K562 (cell line): ENCODE results near the gene UTS2R. TPM values are rescaled to one million over a fixed set of nuclear protein-coding genes. Genes with fewer than 3 reads are reported as not detected.

Source experiments
- ATAC-seq: fragments of 200-7000 bp; cut with Tn5 transposase; 3 replicates; pipeline ENCODE4 v1.9.1; 2020; ENCODE audit warnings: moderate library complexity
- BruUV-seq: library from RNA; stranded (reverse); fragments of 400-500 nt; replicated peaks from 2 replicates; lab custom pipeline; 2021; lab: Mats Ljungman, UMichigan
- CTCF ChIA-PET: fragments of 300-600 bp; formaldehyde crosslinking; extraction: SDS; loops from one replicate; lab custom pipeline; 2021; ENCODE audit warnings: low intra/inter-chr PET ratio; lab: Yijun Ruan, JAX
- POLR2A ChIA-PET: fragments of 300-600, 350-650 bp; sonication (Branson Sonifier 250); formaldehyde crosslinking; extraction: SDS; loops from one replicate; lab custom pipeline; 2021; ENCODE audit warnings: antibody characterized with exemption, inconsistent platforms; lab: Yijun Ruan, JAX
- DNase-seq, 4 experiments: peaks; one replicate each; pipeline versions ENCODE4 v3.0.0 to v3.0.0-alpha.2; 2011 to 2018; ENCODE audit warnings: low spot score in 3 of 4, mixed read lengths in 3 of 4; ENCODE audit errors: extremely low read depth in 1 of 4
- FAIRE-seq: peaks from 2 replicates; lab custom pipeline; 2011; peaks lifted over from hg19 to GRCh38; lab: Jason Lieb, UNC
- H2AFZ ChIP-seq: 2 replicates; pipeline ENCODE4 v1.6.0; 2011; ENCODE audit warnings: low read depth, low read length, control low read depth, inconsistent platforms
- H3K27ac ChIP-seq: fragments of 200-600 bp; 3 replicates; pipeline ENCODE4 v1.8.0; 2011; ENCODE audit warnings: low read depth, mild to moderate bottlenecking, control low read depth, inconsistent platforms, low read length, moderate library complexity, mixed read lengths; ENCODE audit errors: extremely low read depth
- H3K27me3 ChIP-seq, 2 experiments: fragments of 300-600 bp in 1 of 2; 2 replicates in 1 of 2; 3 replicates in 1 of 2; pipeline versions ENCODE4 v1.6.0 to v1.8.0; 2011; ENCODE audit warnings: inconsistent platforms in 2 of 2, low read length in 2 of 2, mild to moderate bottlenecking in 1 of 2, mixed read lengths in 1 of 2, moderate library complexity in 1 of 2; ENCODE audit not compliant: control insufficient read depth in 2 of 2, insufficient read depth in 2 of 2
- H3K36me3 ChIP-seq: fragments of 300-600 bp; 3 replicates; pipeline ENCODE4 v1.8.0; 2011; ENCODE audit warnings: mild to moderate bottlenecking, low read length, inconsistent platforms; ENCODE audit not compliant: control insufficient read depth, insufficient read depth
- H3K4me1 ChIP-seq, 2 experiments: fragments of 200-600 bp in 1 of 2; replicated peaks in 1 of 2; 2 replicates in 1 of 2; 3 replicates in 1 of 2; pipeline versions ENCODE4 v1.5.1 to v1.8.0; 2011; ENCODE audit warnings: inconsistent platforms in 2 of 2, low read length in 2 of 2, mild to moderate bottlenecking in 1 of 2, mixed read lengths in 1 of 2, moderate library complexity in 1 of 2; ENCODE audit not compliant: control insufficient read depth in 2 of 2, insufficient read depth in 2 of 2
- H3K4me2 ChIP-seq: 2 replicates; pipeline ENCODE4 v1.6.1; 2011; ENCODE audit warnings: low read length, control low read depth, inconsistent platforms, mixed read lengths; ENCODE audit not compliant: insufficient read depth
- H3K4me3 ChIP-seq: fragments of 200-600 bp; sonication (generic), shearing (Covaris generic); 2 replicates; pipeline ENCODE4 v1.5.1; 2016; ENCODE audit warnings: control low read depth, inconsistent platforms
- H3K79me2 ChIP-seq: fragments of 200-600 bp; 3 replicates; pipeline ENCODE4 v1.8.0; 2011; ENCODE audit warnings: low read length, inconsistent platforms; ENCODE audit not compliant: control insufficient read depth, insufficient read depth
- H3K9ac ChIP-seq, 2 experiments: 2 replicates each; pipeline versions ENCODE4 v1.6.0 to v1.6.1; 2011; ENCODE audit warnings: low read depth in 2 of 2, low read length in 2 of 2, control low read depth in 1 of 2, inconsistent platforms in 1 of 2, mild to moderate bottlenecking in 1 of 2, mixed read lengths in 1 of 2; ENCODE audit not compliant: insufficient read depth in 1 of 2
- H3K9me1 ChIP-seq: one replicate; pipeline ENCODE4 v1.6.0; 2011; ENCODE audit warnings: inconsistent platforms, mild to moderate bottlenecking, low read length, moderate library complexity; ENCODE audit not compliant: control insufficient read depth, insufficient read depth
- H3K9me3 ChIP-seq: replicated peaks from 2 replicates; pipeline ENCODE4 v1.5.1; 2011; ENCODE audit warnings: low read depth, low read length, inconsistent platforms; ENCODE audit not compliant: control insufficient read depth, insufficient read depth
- H4K20me1 ChIP-seq: replicated peaks from 2 replicates; pipeline ENCODE4 v1.6.1; 2011; ENCODE audit warnings: low read length, inconsistent platforms, mixed read lengths; ENCODE audit not compliant: control insufficient read depth, insufficient read depth
- BRCA1 ChIP-seq, 2 experiments: fragments of 450-650 bp in 1 of 2; sonication (generic) in 1 of 2; formaldehyde crosslinking in 1 of 2; IDR thresholded peaks; 2 replicates each; pipeline versions ENCODE4 v1.5.0 to v1.6.1; 2017 to 2020; ENCODE audit warnings: mild to moderate bottlenecking in 1 of 2, missing genetic modification reagents in 1 of 2
- DACH1 ChIP-seq: fragments of 450-650 bp; IDR thresholded peaks from 2 replicates; pipeline ENCODE4 v1.6.1; 2018; ENCODE audit not compliant: partially characterized antibody
- FOXM1 ChIP-seq, 2 experiments: fragments of 450-650 bp in 1 of 2; sonication (generic) in 1 of 2; formaldehyde crosslinking in 1 of 2; IDR thresholded peaks; 2 replicates each; pipeline versions ENCODE4 v1.6.1 to v1.9.0; 2017 to 2022; ENCODE audit warnings: low read depth in 2 of 2, mild to moderate bottlenecking in 2 of 2, missing genetic modification reagents in 1 of 2, moderate library complexity in 1 of 2
- MAX ChIP-seq: sonication (generic); formaldehyde crosslinking; IDR thresholded peaks from 2 replicates; pipeline ENCODE4 v1.9.0; 2022; ENCODE audit warnings: mild to moderate bottlenecking, missing genetic modification reagents
- NFE2 ChIP-seq: IDR thresholded peaks from 2 replicates; pipeline ENCODE4 v1.6.1; 2014; ENCODE audit warnings: antibody characterized with exemption, low read depth
- NR4A1 ChIP-seq, 2 experiments: fragments of 250-450 bp in 1 of 2; fragments of 450-650 bp in 1 of 2; sonication (Bioruptor Pico) in 1 of 2; IDR thresholded peaks; 2 replicates each; pipeline versions ENCODE4 v1.4.0 to v1.6.1; 2016 to 2020; ENCODE audit warnings: mild to moderate bottlenecking in 2 of 2, missing compliant biosample characterization in 1 of 2, missing genetic modification characterization in 1 of 2, moderate library complexity in 1 of 2
- POLR2G ChIP-seq: fragments of 200-400 bp; formaldehyde crosslinking; IDR thresholded peaks from 2 replicates; pipeline ENCODE4 v1.6.1; 2017; ENCODE audit warnings: low read depth, mild to moderate bottlenecking, antibody characterized with exemption, low read length, moderate library complexity
- THRB ChIP-seq: fragments of 450-650 bp; formaldehyde crosslinking; conservative IDR thresholded peaks from 2 replicates; pipeline ENCODE4 v1.4.0; 2022; ENCODE audit warnings: mild to moderate bottlenecking, missing genetic modification characterization
- USF2 ChIP-seq: sonication (generic); formaldehyde crosslinking; IDR thresholded peaks from 2 replicates; pipeline ENCODE4 v1.5.0; 2020; ENCODE audit warnings: missing genetic modification reagents
- ZC3H4 ChIP-seq: sonication (generic); formaldehyde crosslinking; IDR thresholded peaks from 2 replicates; pipeline ENCODE4 v1.9.0; 2021; ENCODE audit warnings: missing genetic modification reagents, borderline replicate concordance
- ZNF217 ChIP-seq: sonication (generic); formaldehyde crosslinking; IDR thresholded peaks from 2 replicates; pipeline ENCODE4 v1.8.0; 2022; ENCODE audit warnings: mild to moderate bottlenecking, missing genetic modification reagents
- ZNF592 ChIP-seq: fragments of 450-650 bp; IDR thresholded peaks from 2 replicates; pipeline ENCODE4 v1.6.1; 2017; ENCODE audit warnings: antibody characterized with exemption, mild to moderate bottlenecking
- WGBS: fragments of 100-300 bp; shearing (Covaris generic); methylation state at CpG from one replicate; pipeline ENCODE4 v1.1.6; 2016; ENCODE audit warnings: low coverage, mixed read lengths; ENCODE audit not compliant: insufficient coverage; ENCODE audit errors: missing lambda C conversion rate; 5-methylcytosine and 5-hydroxymethylcytosine counted together
- in situ Hi-C: fragments of 300-500 bp; cut with MboI; formaldehyde crosslinking; loops from 4 replicates; pipeline ENCODE4 v1.15.0; 2018; ENCODE audit warnings: inconsistent platforms, mixed read lengths
- intact Hi-C: fragments of 100-400 bp; cut with micrococcal nuclease; formaldehyde crosslinking; loops from 2 replicates; pipeline ENCODE4 v1.14.2; 2022
- polyA plus RNA-seq, 8 experiments: library from polyadenylated mRNA; depleted of rRNA in 4 of 8; stranded (reverse) in 5 of 8; unstranded in 3 of 8; fragments of >200 nt; fragmentation: Nextera tagmentation in 2 of 8; fragmentation: Illumina TruSeq in 1 of 8; extraction: Ambion mirVana in 2 of 8; extraction: Trizol in 1 of 8; gene quantifications; 2 replicates each; pipeline versions ENCODE4 v1.2.1 to v1.2.3, GENCODE V29; 2011 to 2014; ENCODE audit warnings: inconsistent platforms in 1 of 8, missing spikeins in 1 of 8
- total RNA-seq, 7 experiments: library from RNA; depleted of rRNA in 6 of 7; stranded (reverse); fragments of >200 nt in 6 of 7; fragmentation: Illumina TruSeq in 2 of 7; extraction: Trizol in 2 of 7; gene quantifications; 2 replicates each; pipeline versions ENCODE4 v1.2.1 to v1.2.3, GENCODE V29; 2011 to 2021; ENCODE audit warnings: low replicate concordance in 1 of 7

Gene UTS2R
- total and polyA plus RNA-seq, 9 of the 15 experiments (the other 6 are each of a cell fraction or from before 2014, with no cell fraction given), result 0.22 TPM; not detected in 8

DNA sequence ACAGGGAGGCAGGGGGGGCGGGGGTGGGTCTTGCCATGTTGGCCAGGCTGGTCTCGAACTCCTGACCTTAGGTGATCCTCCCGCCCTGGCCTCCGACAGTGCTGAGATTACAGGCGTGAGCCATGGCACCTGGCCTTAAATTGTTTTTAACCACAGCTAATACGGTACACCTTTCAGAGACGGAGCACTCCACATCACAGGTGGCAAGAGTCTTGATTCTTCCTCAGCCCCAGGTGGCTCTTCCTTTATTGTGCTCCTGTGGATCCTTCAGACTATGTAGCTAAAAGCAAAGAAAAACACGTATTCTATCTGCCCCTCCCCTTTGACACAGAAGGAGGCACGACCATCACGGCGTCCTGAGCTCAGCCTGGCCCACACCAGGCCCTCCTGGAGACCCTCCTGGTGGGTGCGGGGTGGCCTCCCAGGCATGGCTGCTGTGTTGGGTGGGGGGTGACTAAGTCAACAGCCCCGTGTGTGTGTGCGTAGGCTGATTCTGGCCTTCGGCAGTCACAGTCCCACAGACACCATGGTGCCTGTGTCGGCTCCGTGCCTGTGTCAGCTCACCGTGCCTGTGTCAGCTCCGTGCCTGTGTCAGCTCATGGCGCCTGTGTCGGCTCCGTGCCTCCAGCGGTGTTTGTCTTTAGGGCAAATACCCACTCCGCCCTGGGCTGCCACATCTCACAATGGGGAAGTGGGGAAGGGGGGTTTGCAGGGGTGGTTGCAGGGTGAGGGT lies 27.2 kb upstream of the UTS2R start:
- ATAC-seq (peak; percentile 38), DNase-seq (peak in 1 of 4 experiments; percentile 41), FAIRE-seq (no peak)
- ChIA-PET POLR2A (interaction anchor here (0.6 to 2.0 kb wide), 8 partner anchors 8 to 132 kb away, joined by 3 to 8 read pairs (median 4); partner anchors contain the start of genes CCDC57 and SECTM1), CTCF (no interaction called here)
- H2AFZ ChIP-seq, result peak overlapping the region; percentile 86
- H3K4me2 ChIP-seq, result peak overlapping the region; percentile 57
- WGBS, result 41% methylated on average over 21 of the region's 24 CpGs
- H4K20me1 ChIP-seq, result no peaks in the 10 kb centered on the region
- H3K27me3 ChIP-seq, result no peaks in the 10 kb centered on the region
- BruUV-seq, result TSS peak; percentile 62
- H3K9ac ChIP-seq, result peak overlapping the region; percentile 81 to 93
- intact Hi-C loops (loop anchor here (10.0 kb wide), 1 partner anchor 310 kb away; the partner anchor contains the start of genes DCXR and RAC3), in situ Hi-C loops (no loop called here)
- peaks cover 43 to 70% of the 10 kb centered on the region in 2 experiments for H3K4me1 ChIP-seq
- no peak overlapping the region for H3K4me3 ChIP-seq
- no peaks in the 10 kb centered on the region for H3K36me3 ChIP-seq
- H3K9me3 ChIP-seq, result peaks cover 4% of the 10 kb centered on the region
- peak overlapping the region; percentile 98 for H3K27ac ChIP-seq
- H3K79me2 ChIP-seq, result no peaks in the 10 kb centered on the region; the same call in 2 of the 3 replicates
- H3K9me1 ChIP-seq, result no peaks in the 10 kb centered on the region
- TF ChIP-seq ZNF592, result peak; percentile 75; the same call in 1 of the 2 replicates
- TF ChIP-seq NFE2, result no peak
- no peak for TF ChIP-seq BRCA1 (IDR thresholded peaks at IDR 0.05)
- 0 out of 2 replicates have a peak, but pooled peaks have one; percentile 50 for TF ChIP-seq BRCA1 (CRISPR knock-in tag; IDR thresholded peaks at IDR 0.05)
- TF ChIP-seq ZC3H4 (CRISPR knock-in tag), result peak; percentile 49; the same call in 1 of the 2 replicates
- TF ChIP-seq USF2, result no peak
- no peak for TF ChIP-seq FOXM1 (IDR thresholded peaks at IDR 0.05; ENCODE audit: low read depth)
- no peak for TF ChIP-seq FOXM1 (CRISPR knock-in tag; IDR thresholded peaks at IDR 0.05; ENCODE audit: low read depth)
- 0 out of 2 replicates have a peak, but pooled peaks have one; percentile 46 for TF ChIP-seq NR4A1 (CRISPR knock-in tag; IDR thresholded peaks at IDR 0.05)
- no peak; the same call in 1 of the 2 replicates for TF ChIP-seq NR4A1 (tag; IDR thresholded peaks at IDR 0.05)
- TF ChIP-seq ZNF217 (CRISPR knock-in tag), result no peak
- TF ChIP-seq MAX (CRISPR knock-in tag), result no peak
- TF ChIP-seq DACH1, result no peak
- no peak for TF ChIP-seq THRB (CRISPR knock-in tag)
- peak; percentile 51; the same call in 1 of the 2 replicates for TF ChIP-seq POLR2G
